Stimulated activated CD8-positive, alpha-beta memory T cell treated with anti-CD3 and anti-CD28 coated beads, Interleukin-15, amount 100 ng/mL, for 1 hour (primary cell): ENCODE data around the gene PTGDS.

Source experiments
- DNase-seq: peaks from one replicate; pipeline ENCODE4 v3.0.0-alpha.2; 2020; ENCODE audit warnings: low read depth

PTGDS gene

DNA sequence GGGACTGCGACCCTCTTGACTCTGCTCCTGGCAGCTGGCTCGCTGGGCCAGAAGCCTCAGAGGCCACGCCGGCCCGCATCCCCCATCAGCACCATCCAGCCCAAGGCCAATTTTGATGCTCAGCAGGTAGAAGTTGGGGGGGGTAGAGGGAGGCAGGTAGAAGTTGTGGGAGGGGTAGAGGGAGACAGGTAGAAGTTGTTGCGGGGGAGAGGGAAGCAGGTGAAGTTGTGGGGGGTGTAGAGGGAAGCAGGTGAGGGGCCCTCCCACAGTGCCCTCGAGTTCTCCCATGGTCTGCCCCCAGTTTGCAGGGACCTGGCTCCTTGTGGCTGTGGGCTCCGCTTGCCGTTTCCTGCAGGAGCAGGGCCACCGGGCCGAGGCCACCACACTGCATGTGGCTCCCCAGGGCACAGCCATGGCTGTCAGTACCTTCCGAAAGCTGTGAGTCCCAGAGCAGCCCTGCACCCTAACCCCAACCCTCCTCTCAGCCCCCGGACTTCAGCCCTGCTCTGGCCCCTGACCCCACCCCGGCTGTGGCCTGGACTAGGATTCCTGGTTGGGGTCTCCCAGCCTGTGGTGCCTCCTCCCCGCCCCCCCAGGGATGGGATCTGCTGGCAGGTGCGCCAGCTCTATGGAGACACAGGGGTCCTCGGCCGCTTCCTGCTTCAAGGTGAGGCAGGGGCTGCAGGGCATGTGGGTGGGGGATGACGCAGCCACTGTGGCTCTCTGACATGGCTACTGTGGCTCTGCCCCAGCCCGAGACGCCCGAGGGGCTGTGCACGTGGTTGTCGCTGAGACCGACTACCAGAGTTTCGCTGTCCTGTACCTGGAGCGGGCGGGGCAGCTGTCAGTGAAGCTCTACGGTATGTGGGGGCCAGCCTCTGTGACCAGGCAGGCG, 31.7 kb upstream of the PTGDS start:
- no peak for DNase-seq

DNA sequence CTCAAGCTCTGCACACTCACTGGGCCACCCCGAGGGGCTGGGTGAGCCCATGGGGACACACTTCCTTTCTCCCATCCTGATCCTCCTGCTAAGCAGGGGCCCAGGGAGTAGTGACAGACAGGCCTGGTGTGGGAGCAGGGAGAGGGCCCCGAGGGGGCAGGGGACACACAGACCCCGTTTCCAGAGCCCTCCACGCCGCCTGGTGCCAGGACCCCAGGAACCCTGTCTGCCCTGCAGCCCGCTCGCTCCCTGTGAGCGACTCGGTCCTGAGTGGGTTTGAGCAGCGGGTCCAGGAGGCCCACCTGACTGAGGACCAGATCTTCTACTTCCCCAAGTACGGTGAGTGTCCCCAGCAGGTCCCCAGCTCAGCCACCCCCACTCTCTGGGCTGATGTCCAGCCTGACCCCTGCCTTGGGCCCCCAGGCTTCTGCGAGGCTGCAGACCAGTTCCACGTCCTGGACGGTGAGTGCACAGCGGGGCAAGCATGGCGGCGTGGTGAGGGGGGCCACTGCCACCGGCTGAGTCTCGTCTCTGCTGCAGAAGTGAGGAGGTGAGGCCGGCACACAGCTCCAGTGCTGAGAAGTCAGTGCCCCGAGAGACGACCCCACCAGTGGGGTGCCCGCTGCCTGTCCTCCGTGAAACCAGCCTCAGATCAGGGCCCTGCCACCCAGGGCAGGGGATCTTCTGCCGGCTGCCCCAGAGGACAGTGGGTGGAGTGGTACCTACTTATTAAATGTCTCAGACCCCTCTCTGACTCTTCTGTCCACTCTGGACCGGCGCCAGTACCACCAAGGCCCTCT, 30.9 kb upstream of the PTGDS start:
- no peak for DNase-seq

DNA sequence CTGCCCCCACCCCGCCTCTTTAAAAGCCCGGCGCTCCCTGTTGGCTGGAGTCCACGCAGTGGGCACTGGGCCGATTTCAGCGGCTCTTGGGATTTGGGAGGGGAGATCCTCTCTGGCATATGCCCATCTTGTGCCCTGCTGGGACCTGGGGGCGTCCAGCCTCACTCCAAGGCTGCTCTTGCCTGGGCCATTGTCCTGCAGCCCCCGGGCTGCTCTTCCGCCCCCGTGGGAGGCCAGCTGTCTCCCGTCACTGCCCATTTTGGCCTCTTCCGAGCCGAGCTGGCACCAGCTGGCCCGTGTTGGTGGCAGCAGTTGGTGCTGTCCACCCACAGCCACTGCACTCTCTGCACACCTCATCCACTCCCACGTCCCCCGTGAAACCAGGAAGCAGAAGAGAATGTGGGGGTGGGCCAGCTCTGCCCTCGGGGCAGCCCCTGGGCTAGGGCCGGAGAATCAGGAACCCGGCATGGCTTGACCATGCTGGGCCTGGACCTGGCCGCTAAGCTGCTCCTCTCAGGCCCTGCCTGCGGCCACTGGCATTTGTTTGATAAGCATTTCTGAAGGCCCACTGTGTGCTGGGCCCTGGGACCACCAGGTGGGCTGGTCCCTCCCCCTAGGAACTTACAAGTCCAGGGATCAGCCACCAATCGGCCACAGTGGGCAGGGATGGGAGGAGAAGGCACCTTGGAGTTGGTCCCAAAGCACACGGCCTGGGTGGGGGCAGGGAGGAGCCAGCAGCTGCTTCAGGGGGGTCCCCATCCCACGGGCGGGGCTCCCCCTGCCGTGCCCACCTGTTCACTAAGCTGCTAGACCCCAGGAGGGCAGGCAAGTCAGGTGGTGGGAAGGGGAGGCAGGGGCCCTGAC, 30.0 kb upstream of the PTGDS start:
- no peak for DNase-seq

DNA sequence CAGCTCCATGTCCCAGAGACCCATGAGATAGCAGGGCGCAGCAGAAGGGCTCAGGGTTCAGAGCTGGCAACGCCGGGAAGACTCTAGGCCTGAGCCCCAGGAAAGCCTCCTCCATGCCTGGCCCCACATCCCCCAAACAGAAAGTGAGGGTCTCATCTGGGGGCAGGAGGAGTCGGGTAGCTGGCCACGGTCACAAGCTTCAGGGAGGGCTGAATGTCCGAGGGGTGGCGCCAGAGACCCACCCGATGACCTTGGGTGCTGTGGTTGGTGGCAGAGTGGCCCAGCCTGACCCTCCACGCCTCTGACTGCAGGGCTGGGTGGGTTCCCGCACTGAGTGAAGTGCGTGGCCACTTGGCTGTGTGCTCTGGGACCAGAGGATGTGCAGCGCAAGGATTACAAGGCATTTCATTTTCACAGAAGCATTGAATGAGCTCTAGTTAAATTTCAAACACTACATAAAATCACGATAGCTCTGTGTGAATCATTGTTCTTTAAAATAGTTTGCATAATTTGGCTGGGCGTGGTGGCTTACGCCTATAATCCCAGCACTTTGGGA, 29.3 kb upstream of the PTGDS start:
- DNase-seq = no peak

DNA sequence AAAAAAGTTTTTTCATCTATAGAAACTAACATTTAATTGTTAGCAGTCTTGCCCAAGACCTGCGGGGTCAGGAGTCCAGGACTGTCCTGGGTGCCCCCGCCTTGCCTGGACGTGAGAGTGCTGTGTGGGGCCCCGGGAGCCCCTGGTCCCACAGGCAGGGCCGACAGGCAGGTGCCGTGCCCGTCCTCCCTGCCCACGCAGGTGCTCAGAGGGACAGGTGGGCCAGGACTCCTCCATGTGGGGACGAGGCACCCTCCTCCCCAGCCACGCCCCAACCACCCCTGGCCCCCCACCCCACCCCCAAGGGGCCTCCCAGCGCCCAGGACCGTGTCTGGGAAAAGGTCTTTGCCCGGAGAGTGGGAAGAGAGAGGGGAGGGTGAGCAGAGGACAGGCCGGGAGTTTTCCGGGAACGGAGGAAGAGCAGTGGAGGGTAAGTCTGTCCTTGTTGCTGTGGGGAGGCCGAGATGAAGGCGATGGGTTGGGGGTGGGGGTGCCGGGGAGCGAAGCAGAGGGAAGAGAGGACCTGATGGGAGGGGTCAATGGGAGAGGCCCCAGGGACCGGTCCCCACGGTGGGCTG, 28.0 kb upstream of the PTGDS start:
- no peak for DNase-seq

DNA sequence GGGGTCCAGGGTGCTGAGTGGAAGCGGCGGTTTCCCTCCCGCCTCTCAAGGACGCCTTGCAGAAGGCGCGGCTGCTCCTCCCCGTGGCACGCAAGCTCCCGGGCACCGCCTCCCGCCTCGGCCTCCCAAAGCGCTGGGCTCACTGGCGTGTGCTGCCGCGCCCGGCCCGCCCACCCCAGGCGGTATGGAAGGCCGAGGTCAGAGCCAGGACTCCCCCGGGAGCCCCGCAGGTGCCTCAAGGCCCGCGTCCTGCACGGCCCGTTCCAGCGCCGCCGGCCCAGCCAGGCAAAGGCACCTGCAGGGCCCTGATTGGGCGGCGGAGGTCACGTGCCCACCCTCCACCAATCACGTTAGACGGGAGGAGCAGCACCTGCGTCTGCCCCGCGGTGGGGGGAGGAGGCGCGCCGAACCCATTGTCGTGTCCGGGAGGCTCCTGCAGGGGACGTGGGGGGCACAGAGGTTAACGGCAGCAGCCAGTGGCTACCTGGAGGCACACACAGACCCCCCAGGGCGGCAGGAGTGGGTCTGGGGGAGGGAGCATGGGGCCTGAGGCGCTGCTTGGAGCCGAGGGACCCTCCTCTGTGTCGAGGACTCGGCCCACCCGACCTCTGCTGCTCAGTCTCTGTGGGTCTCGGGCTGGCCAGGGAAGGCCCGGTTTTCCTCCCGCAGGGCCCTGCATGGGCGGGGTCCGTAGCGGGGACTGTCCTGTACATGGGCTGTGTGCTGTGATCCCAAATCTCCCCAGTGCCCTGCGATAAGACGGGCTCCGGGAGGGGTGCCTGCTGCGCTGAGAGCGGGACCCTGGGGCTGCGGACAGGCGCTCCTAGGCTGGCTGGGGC, 27.3 kb upstream of the PTGDS start:
- peak; percentile 95 for DNase-seq

DNA sequence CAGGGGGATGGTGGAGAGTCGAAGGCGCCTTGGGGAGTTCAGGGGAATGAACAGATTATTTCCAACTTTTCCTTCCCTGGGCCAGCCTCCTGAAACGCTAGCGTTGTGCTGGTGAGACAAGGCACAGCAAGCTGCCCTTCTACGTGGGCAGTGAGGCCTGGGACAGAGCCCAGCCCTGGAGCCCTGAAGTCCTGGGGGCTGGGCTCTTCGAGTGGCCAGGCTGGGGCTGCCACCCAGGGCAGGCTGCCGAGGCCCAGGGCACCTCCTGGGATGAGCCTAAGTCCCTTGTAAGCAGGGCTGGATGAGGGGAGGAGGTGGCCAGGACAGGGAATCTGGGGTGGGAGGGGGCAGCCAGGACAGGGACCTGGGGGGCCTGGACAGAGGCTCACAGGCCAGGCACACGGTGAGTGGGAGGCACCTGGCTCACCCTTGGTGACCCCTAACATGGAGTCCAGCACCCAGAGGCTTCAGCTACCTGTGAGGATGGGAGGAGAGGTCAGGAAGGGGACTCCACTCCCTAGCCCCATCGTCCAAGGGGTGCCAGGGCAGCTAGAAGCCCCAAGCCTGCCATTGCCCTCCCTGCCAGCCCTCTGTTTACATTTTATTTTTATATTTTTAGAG, 26.5 kb upstream of the PTGDS start:
- DNase-seq = no peak

DNA sequence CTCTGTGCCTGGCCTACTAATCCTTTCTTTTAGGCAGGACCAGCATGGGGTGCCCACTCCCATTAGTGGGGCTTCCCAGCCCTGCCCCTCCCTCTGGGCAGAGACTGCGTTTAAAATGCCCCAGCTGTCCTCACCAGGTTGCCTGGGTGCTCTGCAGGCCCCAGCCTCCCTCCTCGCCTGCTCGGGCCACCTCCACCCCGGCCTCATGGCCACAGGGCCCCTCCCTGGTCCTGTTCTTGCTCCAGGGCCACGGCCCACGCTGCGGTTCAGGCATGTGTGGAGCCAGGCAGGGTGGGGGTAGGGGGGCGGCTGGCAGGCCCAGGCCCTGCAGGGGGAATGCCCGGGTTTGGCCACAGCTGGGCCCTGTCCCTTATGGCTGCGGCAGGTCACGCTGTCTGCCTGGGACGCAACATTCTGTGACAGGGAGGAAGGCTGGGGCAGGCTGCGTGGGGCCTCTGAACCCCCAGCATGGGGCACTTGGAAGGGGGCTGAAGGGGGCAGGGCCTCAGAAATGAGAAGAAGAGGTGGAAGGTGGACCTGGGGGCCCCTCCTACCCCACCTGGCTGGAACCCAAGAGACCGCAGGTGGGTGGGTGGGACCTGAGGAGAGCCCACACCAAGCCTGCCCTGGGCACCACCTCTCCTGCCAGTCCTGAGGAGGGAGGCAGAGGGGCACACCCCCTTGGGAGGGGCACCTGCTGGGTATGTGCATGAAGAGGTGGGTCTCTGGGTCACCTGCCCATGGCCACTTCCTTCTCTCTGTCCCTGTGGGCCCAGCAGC, 25.6 kb upstream of the PTGDS start, which contains the start of gene LCN12:
TSS of gene LCN12 (plus strand) at position 733 of the 780 bp plus-strand sequence. CDS start 55 bp downstream, outside the sequence.
- no peak for DNase-seq

DNA sequence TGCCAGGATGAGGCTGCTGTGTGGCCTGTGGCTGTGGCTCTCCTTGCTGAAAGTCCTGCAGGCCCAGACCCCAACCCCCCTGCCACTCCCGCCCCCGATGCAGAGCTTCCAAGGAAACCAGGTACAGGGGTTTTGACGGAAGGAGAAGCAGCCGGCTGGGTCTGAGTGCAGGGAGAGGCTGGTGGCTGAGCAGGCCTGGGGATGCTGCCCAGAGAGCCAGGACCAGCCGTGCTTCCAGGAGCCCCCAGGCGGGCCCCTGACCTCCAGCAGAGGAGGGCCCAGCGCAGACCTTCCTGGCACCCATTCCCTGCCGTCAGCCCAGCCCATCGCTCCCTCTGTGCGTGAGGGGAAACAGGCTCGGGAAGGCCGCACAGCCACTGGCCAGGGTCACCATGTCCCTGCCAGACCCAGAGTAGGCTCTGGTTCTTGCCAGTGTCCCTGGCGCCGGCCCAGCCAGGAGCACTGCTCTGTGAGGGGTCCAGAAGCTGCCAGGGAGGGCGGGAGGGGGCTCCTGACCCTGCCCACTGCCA, 24.9 kb upstream of the PTGDS start:
- no peak for DNase-seq

DNA sequence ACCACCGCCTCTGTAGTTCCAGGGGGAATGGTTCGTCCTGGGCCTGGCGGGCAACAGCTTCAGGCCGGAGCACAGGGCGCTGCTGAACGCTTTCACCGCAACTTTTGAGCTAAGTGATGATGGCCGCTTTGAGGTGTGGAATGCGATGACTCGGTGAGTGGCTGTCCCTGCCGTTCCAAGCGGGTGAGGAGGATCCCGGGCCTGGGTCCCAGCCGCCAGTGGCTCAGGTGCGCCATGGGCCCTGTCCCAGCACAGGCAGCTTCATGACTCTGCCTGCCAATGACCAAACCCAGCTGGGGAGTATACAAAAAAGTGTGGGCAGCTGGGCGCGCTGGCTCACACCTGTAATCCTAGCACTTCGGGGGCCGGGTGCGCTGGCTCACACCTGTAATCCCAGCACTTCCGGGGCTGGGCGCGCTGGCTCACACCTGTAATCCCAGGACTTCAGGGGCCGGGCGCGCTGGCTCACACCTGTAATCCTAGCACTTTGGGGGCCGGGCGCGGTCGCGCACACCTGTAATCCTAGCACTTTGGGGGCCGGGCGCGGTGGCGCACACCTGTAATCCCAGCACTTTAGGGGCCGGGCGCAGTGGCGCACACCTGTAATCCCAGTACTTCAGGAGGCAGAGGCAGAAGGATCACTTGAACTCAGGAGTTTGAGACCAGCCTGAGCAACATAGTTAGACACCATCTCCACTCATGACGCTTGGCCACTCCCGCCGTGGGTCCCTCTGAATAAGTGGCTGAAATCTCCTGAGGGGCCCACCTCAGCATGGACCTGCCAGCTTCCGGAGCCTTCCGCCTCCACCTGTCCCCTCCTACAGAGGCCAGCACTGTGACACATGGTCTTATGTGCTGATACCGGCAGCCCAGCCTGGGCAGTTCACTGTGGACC, 24.2 kb upstream of the PTGDS start:
- no peak for DNase-seq

DNA sequence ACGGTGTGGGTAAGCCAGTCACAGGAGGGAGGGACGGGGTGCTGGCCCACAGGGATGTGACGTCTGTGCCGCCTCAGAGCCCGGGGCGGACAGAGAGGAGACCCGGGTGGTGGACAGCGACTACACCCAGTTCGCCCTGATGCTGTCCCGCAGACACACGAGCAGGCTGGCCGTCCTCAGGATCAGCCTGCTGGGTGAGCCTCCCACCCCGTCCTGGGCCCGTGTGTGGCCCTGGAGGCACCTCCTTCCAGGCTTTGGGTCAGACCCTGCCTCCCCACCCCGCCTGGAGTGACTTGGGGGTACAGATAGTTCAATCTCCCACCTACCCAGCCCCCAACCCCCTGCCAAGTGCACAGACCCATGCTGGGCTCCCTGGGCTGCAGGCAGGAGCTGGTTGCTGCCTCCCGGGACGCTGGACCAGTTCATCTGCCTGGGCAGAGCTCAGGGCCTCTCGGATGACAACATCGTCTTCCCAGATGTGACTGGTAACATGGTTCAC, 23.5 kb upstream of the PTGDS start:
- DNase-seq = no peak

DNA sequence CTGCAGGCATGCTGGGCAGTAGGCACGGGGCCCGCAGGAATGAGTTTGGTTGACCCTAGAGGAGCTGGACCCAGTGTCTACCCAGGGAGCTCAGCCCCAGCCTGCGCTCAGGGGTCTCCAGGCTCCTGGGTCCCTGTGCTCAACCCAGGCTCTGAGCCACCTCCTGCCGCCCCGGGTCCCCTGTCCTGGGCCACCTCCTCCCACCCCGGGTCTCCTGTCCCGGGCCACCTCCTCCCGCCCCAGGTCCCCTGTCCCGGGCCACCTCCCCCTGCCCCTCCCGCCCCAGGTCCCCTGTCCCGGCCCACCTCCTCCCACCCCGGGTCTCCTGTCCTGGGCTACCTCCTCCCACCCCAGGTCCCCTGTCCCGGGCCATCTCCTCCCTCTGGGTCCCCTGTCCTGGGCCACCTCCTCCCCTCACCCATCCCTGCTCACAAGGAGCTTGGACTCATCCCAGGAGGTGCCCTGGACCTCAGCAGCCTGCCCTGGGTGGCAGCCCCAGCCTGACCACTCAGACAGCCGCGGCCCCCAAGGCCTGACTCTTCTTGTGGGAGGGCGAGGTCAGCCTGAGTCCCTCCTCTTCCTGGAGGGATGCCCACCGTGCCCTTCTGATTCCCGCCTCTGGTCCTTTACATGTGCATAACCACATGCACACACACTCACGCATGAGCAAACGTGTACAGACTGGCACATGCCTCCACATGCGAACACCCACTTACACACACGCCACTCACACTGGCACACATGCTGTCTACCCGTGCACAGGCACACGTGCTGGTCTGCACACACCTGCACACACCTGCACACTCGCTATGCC, 22.8 kb upstream of the PTGDS start:
- DNase-seq = no peak

DNA sequence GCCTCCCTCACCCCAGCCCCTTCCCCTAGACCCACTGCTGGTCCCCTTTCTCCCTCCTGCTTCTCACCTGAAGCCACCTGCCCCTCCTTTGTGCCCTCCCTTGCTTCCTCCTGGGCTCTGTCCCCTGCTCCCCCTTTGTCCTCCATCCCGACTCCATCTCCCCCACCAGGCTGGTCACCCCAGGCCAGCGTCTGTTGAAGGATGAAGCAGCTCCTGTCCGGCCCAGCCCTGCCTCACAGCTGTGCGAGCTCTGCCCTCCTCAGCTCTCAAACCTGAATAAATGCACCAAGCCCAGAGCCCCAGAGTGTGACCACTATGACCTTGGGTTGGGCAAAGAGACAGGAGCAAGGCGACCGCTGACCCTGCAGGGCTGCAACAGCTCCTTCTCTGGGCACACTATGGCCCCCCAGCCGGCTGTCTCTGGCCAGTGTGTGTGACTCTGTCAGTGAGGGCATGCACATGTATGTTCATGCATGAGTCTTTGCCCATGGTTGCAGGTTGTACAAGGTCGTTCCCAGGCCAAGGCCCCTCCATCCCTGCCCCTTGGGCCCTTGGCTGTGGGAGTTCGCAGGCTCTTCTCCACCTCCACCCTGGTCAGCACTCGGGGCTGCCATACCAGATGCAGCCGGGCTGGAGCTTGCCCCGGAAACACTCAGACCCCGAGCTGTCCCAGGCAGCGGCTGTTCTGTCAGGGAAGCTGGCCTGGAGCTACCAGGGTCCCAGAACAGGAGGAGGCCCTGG, 21.9 kb upstream of the PTGDS start:
- DNase-seq = no peak

DNA sequence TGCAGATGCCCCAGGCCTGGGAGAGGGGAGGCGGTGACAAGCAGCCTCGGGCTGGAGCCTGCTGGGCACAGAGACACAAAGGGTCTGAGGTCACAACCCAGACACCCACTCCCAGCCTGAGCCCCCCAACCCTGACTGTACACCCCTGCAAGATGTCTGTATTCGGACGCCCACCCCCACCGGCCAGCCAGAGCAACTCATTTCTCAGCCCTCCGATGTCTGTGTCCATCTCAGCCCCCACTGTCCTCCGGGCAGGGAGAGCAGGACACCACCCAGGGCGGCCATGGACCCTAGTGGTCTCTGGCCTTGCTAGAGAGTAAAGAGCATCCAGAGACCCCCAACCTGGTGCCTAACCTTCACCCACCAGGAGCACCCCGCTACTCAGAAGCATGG, 21.4 kb upstream of the PTGDS start:
- no peak for DNase-seq

DNA sequence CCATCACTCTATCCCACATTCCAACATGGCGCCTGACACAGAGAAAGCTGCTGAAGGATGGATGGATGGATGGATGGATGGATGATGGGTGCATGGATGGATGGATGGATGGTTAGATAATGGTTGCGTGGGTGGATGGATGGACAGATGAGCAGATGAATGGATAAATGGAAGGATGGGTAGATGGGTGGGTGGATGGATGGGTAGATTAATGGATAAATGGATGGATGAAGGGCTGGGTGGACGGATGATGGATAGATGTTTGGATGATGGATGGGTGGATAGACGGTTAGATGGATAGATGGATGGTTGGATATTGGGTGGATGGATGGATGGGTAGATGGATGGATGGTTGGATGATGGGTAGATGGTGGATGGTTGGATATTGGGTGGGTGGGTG, 20.7 kb upstream of the PTGDS start:
- DNase-seq = no peak

DNA sequence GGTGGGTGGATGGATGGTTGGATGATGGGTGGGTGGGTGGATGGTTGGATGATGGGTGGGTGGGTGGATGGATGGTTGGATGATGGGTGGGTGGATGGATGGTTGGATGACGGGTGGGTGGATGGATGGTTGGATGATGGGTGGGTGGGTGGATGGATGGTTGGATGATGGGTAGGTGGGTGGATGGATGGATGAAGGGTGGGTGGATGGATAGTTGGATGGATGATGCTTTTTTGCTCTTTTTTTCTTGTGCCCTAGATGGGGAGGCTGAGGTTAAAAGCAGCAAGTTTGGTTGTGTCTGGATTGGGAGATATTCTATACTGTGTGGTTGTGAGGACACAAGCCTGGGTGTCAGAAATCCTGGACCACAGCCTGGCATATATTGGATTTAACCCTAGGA, 19.8 kb upstream of the PTGDS start:
- DNase-seq = no peak
